HK-2 (cell line): ENCODE data around the gene CLTRN.
"Not testable (repeated sequence)": the region's sequence is repeated elsewhere in the genome, so short reads cannot be mapped to it uniquely, and the experiment has no call there.

ENCODE experiments used
- DNase-seq: peaks from one replicate; pipeline ENCODE4 v3.0.0-alpha.2; 2018; ENCODE audit not compliant: unreplicated experiment

Gene CLTRN

GRCh38 chrX:15647510-15647909 is 17.1 kb downstream of the CLTRN start:
- not testable (repeated sequence) for DNase-seq

DNA sequence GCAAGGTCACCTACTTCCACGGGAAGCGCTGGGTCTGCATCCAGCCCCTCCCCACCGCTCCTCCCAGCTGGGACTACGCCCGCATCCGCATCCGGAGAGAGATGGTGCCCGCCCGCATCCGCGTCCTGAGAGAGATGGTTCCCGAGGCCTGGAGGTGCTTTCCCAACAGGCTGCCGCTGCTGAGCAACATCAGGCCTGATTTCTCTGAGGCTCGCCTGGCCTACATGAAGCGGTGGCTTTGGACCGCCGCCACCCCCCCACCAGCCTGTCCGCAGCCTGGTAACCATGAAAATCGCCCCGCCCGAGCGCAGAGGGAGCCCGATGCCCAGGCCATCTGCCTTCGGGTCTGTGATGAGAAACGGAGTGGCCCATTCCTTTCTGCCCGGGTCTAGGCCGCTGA is 18.1 kb downstream of the CLTRN start:
- no peak for DNase-seq

- no peak for DNase-seq
These were observed 18.6 kb downstream of the CLTRN start for GRCh38 chrX:15646031-15646430.

DNA sequence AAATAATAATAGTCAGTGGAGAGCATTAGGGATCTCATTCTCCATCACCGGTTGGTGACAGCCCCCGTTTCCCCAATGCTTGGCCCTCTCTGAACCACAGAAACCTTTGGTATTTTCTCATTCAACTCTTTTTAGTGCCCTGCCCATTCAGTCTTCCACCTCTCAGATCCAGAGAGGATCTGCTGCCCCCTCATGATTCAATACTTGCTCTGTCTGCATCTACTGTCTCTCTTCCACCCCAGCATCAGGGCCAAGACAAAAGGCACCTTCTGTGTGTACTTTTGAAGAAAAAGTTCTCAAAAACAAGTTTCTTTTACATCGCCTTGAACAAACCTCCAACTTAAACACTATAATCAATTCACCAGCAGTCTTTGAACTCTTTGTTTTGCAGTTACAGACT is 19.3 kb downstream of the CLTRN start:
- no peak for DNase-seq

DNA sequence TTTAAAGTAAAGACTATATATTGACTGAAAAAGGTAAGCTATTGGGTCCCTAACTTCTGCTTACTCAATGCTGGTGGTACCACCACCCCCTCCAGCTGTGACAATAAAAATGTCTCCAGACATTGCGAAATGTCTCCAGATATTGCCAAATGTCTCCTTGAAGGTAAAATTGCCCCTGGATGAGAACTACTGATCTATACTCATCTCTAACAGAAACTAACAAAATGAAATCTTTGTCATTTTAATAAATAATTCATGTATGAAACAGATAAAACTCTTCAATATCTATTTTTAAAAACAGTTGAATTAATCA is 20.1 kb downstream of the CLTRN start:
- no peak for DNase-seq

GRCh38 chrX:15643786-15644559 is 20.6 kb downstream of the CLTRN start:
- no peak for DNase-seq

- no peak for DNase-seq
These were observed 33.0 kb downstream of the CLTRN start for GRCh38 chrX:15631637-15632036.

- no peak for DNase-seq
These were observed 41.6 kb downstream of the CLTRN start for GRCh38 chrX:15623054-15623453.

GRCh38 chrX:15619053-15619755 is 45.4 kb downstream of the CLTRN start:
- peak; percentile 15 for DNase-seq

GRCh38 chrX:15617111-15617510 is 47.5 kb downstream of the CLTRN start:
- DNase-seq = no peak

DNA sequence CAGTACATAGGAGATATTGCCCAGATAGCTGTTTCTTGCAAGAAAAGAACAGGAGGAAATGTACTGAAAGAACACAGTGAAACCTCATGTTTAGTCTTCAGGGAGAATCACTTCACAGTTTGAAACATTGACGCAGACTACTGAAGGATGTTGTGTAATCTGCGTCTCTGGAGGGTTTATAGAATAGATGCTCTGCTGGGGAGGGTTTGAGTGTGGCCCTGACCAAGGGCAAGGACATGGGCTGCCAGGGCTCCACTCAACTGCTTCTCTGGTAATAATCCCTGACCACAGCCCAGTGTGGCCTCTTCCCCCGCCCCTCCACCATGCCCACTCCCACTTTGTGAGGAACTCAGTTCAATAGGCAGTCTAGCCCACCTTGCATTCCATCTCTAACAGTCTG is 48.1 kb downstream of the CLTRN start:
- no peak for DNase-seq

DNA sequence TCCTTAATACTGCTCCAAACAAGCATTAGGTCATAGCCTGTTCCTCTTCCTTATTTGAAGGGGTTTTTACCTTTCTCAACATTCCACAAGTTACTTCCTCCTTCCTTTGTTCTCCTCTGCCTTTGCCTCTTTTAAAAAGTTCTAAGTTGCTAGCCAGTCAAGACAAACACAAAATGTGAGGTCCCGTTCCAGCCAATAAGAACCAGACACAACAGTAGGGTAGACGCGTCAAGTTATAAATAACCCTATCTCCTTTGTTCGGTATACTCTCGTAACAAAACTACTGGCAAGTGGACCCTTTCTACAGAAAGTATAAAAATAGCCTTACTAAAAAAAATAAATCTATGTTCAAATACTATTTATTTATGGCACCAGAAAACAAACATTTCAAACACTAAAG is 57.5 kb downstream of the CLTRN start:
- DNase-seq = no peak

- DNase-seq = no peak
These were observed 58.5 kb downstream of the CLTRN start for GRCh38 chrX:15606136-15606535.

- no peak for DNase-seq
These were observed 59.4 kb downstream of the CLTRN start for GRCh38 chrX:15605226-15605625.

DNA sequence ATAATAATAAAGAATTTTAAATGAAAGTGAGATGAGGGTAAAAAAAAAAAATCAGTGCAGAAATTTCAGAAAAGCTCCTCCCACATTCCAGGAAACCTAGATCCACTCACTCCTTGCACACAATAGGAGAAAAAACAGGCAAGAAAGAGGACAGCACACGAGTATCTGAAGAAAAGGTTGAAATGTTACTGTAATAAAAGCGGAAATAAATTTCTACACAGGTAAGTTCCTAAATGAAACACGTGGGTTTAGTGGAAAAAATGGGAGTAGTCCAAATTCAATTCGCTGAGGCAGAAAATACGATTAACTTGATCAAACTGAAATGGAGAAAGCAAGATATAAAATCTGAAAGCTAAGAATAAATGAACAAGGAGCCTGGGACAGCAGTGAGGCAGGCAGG is 61.8 kb downstream of the CLTRN start:
- DNase-seq = no peak

GRCh38 chrX:15601932-15602331 is 62.7 kb downstream of the CLTRN start:
- DNase-seq = no peak

DNA sequence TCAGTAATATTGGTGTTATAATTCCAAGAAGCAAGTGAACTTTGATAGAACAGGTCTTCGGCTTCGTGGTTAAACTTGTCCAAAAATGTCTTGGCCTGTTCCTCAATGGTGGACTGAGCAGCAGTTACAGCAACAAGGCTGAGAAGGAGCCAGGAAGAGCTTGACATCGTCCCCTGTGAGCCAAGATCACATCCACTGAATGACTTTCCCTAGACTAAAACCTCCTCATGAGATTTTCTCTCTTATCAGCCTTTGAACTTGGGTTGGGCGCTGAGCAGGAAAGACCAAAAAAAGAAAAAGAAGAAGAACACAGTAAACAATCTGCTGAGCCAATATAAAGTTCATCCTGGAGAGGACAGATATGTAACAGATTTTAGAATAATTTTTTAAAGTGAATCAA is 63.9 kb downstream of the CLTRN start, which contains the start of gene ACE2:
ACE2 (minus strand) TSS at position 216 of the 400 bp plus-strand sequence; CDS start at position 167, 49 bp downstream.
- no peak for DNase-seq

DNA sequence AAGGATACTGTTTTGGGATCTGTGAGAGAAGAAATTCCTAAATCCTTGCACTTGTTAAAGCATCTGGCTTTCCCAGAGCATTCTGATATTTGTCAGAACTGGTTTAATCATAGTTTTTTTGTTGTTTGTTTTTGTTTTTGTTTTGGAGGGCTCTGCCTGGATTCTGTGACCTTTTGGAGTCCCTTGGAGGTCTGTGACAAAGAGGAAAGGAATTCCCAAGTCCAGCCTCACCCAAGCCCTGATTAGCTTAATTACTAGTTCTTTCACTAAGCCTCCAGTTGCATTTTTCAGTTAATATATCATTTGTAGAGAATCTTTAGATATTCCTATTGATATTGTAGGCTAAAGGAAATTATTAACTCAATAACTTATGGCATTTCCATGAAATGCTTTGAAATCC is 64.6 kb downstream of the CLTRN start:
- no peak for DNase-seq

DNA sequence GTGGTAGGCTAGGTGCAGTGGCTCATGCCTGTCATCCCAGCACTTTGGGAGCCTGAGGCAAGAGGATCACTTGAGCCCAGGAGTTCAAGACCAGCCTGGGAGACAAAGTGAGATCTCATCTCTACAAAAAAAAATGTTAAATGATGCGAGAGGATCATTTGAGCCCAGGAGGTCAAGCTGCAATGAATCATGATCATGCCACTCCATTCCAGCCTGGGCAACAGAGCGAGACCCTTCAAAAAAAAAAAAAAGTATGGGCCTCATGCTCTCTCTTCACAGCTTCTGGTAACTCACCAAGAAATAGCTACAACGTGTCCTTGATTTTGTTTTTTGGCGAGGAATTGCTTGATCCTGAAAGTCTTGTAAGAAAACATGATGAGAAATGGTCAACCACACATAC is 65.1 kb downstream of the CLTRN start:
- DNase-seq = no peak

- no peak for DNase-seq
These were observed 66.6 kb downstream of the CLTRN start for GRCh38 chrX:15598026-15598425.

DNA sequence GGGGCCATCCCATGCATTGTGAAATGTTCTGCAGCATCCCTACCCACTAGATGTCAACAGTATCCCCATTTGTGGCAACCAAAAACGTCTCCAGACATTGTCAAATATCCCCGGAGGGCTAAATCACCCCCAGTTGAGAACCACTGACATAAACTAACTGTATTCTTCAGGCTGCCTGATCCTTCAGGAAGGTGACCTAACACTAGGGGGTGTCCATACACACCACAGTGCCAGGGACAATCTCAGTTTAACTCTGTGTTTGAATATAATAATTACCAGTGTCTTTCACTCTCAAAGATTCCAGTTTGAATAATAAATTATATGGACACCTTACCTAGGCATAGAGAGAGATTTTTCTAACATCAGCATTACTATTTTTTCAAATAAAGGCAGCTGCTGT is 70.2 kb downstream of the CLTRN start:
- no peak for DNase-seq

DNA sequence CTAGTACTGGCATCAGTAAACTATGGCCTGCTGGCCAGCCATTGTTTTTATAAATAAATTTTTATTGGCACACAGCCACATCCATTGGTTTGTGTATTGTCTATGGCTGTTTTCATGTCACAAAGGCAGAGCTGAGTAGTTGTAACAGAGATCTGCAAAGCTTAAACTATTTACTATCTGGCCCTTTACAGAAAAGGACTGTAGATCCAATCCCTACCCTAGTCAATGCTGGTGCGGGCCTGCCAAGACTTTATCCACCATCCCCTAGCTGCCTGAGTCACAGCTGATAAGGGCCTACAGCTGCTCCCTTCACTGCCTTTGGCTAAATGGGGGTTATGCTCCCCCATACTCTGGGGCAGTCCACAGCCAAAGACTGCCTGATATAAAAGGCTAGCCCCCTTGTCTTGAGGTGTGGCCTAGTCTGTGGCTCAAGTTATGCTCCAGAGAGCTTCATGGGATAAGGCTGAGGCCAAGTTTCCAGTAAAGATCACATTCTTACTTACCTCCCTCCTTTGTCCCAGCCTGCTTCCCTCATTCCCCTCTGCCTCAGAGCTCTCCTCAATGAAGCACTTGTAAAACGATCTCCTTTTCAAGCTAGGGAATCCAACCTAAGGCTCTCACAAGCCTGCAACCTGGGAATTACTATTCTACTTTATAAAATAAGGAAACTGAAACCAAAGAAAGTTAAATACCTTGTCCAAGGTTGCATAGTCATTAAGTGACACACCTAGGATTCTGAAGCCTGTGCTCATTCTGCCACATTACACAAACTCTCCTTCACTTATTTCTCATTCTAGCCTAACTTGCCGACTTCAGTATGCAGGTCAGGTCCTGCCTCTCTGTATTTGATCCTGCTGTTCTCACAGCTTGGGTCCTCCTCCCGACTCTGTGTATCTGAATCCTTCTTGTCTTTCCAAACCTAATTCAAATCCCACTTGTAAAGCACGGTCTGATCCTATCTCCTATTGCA is 84.5 kb downstream of the CLTRN start:
- DNase-seq = no peak
